Muscle layer of duodenum (tissue), 2 donors: ENCODE data around the gene SLC43A3.

Source experiments
- H3K27ac ChIP-seq: one replicate; pipeline ENCODE4 v1.7.0; 2013; ENCODE audit warnings: mild to moderate bottlenecking, low read length
- H3K27me3 ChIP-seq: one replicate; pipeline ENCODE4 v1.7.0; 2013; ENCODE audit warnings: low read depth, mild to moderate bottlenecking, control low read depth, low read length
- H3K36me3 ChIP-seq, 2 donors: one replicate each; pipeline ENCODE4 v1.7.0; 2013; ENCODE audit warnings: low read length in 2 of 2, control low read depth in 1 of 2, mild to moderate bottlenecking in 1 of 2; ENCODE audit not compliant: insufficient read depth in 2 of 2, control insufficient read depth in 1 of 2
- H3K4me1 ChIP-seq, 2 donors: one replicate each; pipeline ENCODE4 v1.7.0; 2013; ENCODE audit warnings: low read length in 2 of 2, mild to moderate bottlenecking in 2 of 2, control low read depth in 1 of 2, moderate library complexity in 1 of 2; ENCODE audit not compliant: insufficient read depth in 2 of 2, control insufficient read depth in 1 of 2
- H3K4me3 ChIP-seq, 2 donors: one replicate each; pipeline ENCODE4 v1.7.0; 2013; ENCODE audit warnings: low read length in 2 of 2, low read depth in 1 of 2, mild to moderate bottlenecking in 1 of 2
- H3K9me3 ChIP-seq, 2 donors: one replicate each; pipeline ENCODE4 v1.7.0; 2013; ENCODE audit warnings: low read length in 2 of 2, control low read depth in 1 of 2, mild to moderate bottlenecking in 1 of 2; ENCODE audit not compliant: control insufficient read depth in 1 of 2
- donor health status: healthy.

Gene SLC43A3

GRCh38 chr11:57425565-57426438 lies 1.1 kb downstream of the SLC43A3 start:
- Histone ChIP-seq H3K4me3 (peak overlapping the region; percentile 60), H3K9me3 (no peaks in the 10 kb centered on the region), H3K4me1 (peaks cover 8 to 21% of the 10 kb centered on the region in 2 donors), H3K27ac (peak overlapping the region; percentile 94), H3K27me3 (no peaks in the 10 kb centered on the region), H3K36me3 (peaks cover 4 to 10% of the 10 kb centered on the region in 2 donors)

- peak overlapping the region; percentile 94 for H3K27ac ChIP-seq
- H3K4me1 ChIP-seq = peaks cover 8 to 21% of the 10 kb centered on the region in 2 donors
- peaks cover 4 to 14% of the 10 kb centered on the region in 2 donors for H3K36me3 ChIP-seq
- no peaks in the 10 kb centered on the region for H3K27me3 ChIP-seq
- H3K4me3 ChIP-seq = peak overlapping the region; percentile 42 to 60
- no peaks in the 10 kb centered on the region for H3K9me3 ChIP-seq
These were observed 1.9 kb downstream of the SLC43A3 start for GRCh38 chr11:57424792-57425564.

- peak overlapping the region; percentile 77 for H3K27ac ChIP-seq
- no peak overlapping the region for H3K4me3 ChIP-seq
- H3K9me3 ChIP-seq = no peaks in the 10 kb centered on the region
- peaks cover 8 to 21% of the 10 kb centered on the region in 2 donors for H3K4me1 ChIP-seq
- H3K36me3 ChIP-seq = peaks cover 4 to 14% of the 10 kb centered on the region in 2 donors
- H3K27me3 ChIP-seq = no peaks in the 10 kb centered on the region
These were observed 2.7 kb downstream of the SLC43A3 start for GRCh38 chr11:57424137-57424791.

GRCh38 chr11:57422669-57423068 lies 4.3 kb downstream of the SLC43A3 start:
- H3K9me3 ChIP-seq = no peaks in the 10 kb centered on the region
- peaks cover 7 to 21% of the 10 kb centered on the region in 2 donors for H3K36me3 ChIP-seq
- peaks cover 8 to 18% of the 10 kb centered on the region in 2 donors for H3K4me1 ChIP-seq
- no peak overlapping the region for H3K27ac ChIP-seq
- no peak overlapping the region for H3K4me3 ChIP-seq
- no peaks in the 10 kb centered on the region for H3K27me3 ChIP-seq

GRCh38 chr11:57421805-57422204 lies 5.1 kb downstream of the SLC43A3 start:
- Histone ChIP-seq H3K4me3 (no peak overlapping the region), H3K9me3 (no peaks in the 10 kb centered on the region), H3K36me3 (peaks cover 15 to 26% of the 10 kb centered on the region in 2 donors), H3K4me1 (peaks cover 8 to 17% of the 10 kb centered on the region in 2 donors), H3K27ac (no peak overlapping the region), H3K27me3 (no peaks in the 10 kb centered on the region)

- no peak overlapping the region for H3K27ac ChIP-seq
- no peak overlapping the region for H3K4me3 ChIP-seq
- H3K9me3 ChIP-seq = no peaks in the 10 kb centered on the region
- H3K4me1 ChIP-seq = peaks cover 8 to 14% of the 10 kb centered on the region in 2 donors
- no peaks in the 10 kb centered on the region for H3K27me3 ChIP-seq
- peaks cover 23 to 33% of the 10 kb centered on the region in 2 donors for H3K36me3 ChIP-seq
These were observed 5.9 kb downstream of the SLC43A3 start for GRCh38 chr11:57421066-57421465.

- H3K4me3 ChIP-seq = no peak overlapping the region
- H3K36me3 ChIP-seq = peaks cover 37 to 50% of the 10 kb centered on the region in 2 donors
- H3K27ac ChIP-seq = no peak overlapping the region
- no peaks in the 10 kb centered on the region for H3K27me3 ChIP-seq
- peaks cover 0 to 5% of the 10 kb centered on the region in 2 donors for H3K4me1 ChIP-seq
- H3K9me3 ChIP-seq = no peaks in the 10 kb centered on the region
These were observed 7.8 kb downstream of the SLC43A3 start for GRCh38 chr11:57419146-57419545.

- peaks cover 0 to 5% of the 10 kb centered on the region in 2 donors for H3K4me1 ChIP-seq
- no peak overlapping the region for H3K4me3 ChIP-seq
- no peaks in the 10 kb centered on the region for H3K9me3 ChIP-seq
- H3K27me3 ChIP-seq = no peaks in the 10 kb centered on the region
- no peak overlapping the region for H3K27ac ChIP-seq
- H3K36me3 ChIP-seq = peaks cover 45 to 56% of the 10 kb centered on the region in 2 donors
These were observed 8.8 kb downstream of the SLC43A3 start for GRCh38 chr11:57418131-57418530.

GRCh38 chr11:57417056-57417455 lies 9.9 kb downstream of the SLC43A3 start:
- no peaks in the 10 kb centered on the region for H3K9me3 ChIP-seq
- no peak overlapping the region for H3K27ac ChIP-seq
- H3K4me3 ChIP-seq = no peak overlapping the region
- no peaks in the 10 kb centered on the region for H3K27me3 ChIP-seq
- peaks cover 40 to 56% of the 10 kb centered on the region in 2 donors for H3K36me3 ChIP-seq
- peaks cover 0 to 5% of the 10 kb centered on the region in 2 donors for H3K4me1 ChIP-seq

GRCh38 chr11:57416436-57416835 lies 10.5 kb downstream of the SLC43A3 start:
- peaks cover 40 to 56% of the 10 kb centered on the region in 2 donors for H3K36me3 ChIP-seq
- H3K9me3 ChIP-seq = no peaks in the 10 kb centered on the region
- no peaks in the 10 kb centered on the region for H3K27me3 ChIP-seq
- no peak overlapping the region for H3K27ac ChIP-seq
- peaks cover 0 to 5% of the 10 kb centered on the region in 2 donors for H3K4me1 ChIP-seq
- H3K4me3 ChIP-seq = no peak overlapping the region
